ENCODE data around the gene TEPSIN. TPM values are rescaled to one million over a fixed set of nuclear protein-coding genes. Genes with fewer than 3 reads are reported as not detected.

TEPSIN gene
- total RNA-seq, 1 experiment from 2014 or later, result 40.7 TPM

- Mint-ChIP-seq H3K4me3 (no peak overlapping the region), H3K27me3 (ENCODE audit: low read depth) (no peaks in the 10 kb centered on the region), H3K9me3 (no peaks in the 10 kb centered on the region), H3K36me3 (peaks cover 31% of the 10 kb centered on the region), H3K4me1 (no peaks in the 10 kb centered on the region), H3K27ac (no peak overlapping the region)
- ChIA-PET CTCF (no interaction called here), POLR2A (no interaction called here)
- TF ChIP-seq FOXP4 (CRISPR knock-in tag; IDR thresholded peaks at IDR 0.05) (no peak), HMGXB4 (CRISPR knock-in tag; IDR thresholded peaks at IDR 0.05) (no peak), USF2 (CRISPR knock-in tag; IDR thresholded peaks at IDR 0.05) (no peak), TP53 (CRISPR knock-in tag; IDR thresholded peaks at IDR 0.05) (no peak), ZNF138 (CRISPR knock-in tag; conservative IDR thresholded peaks at IDR 0.05) (no peak), ATF1 (CRISPR knock-in tag; IDR thresholded peaks at IDR 0.05) (no peak), ATF3 (CRISPR knock-in tag; conservative IDR thresholded peaks at IDR 0.05) (no peak), SP1 (CRISPR knock-in tag; conservative IDR thresholded peaks at IDR 0.05) (no peak), MYBL2 (CRISPR knock-in tag; IDR thresholded peaks at IDR 0.05) (no peak), TEAD4 (CRISPR knock-in tag; IDR thresholded peaks at IDR 0.05) (no peak), ZNF532 (CRISPR knock-in tag; IDR thresholded peaks at IDR 0.05; ENCODE audit: borderline replicate concordance) (no peak), ELF4 (CRISPR knock-in tag; IDR thresholded peaks at IDR 0.05; ENCODE audit: low read depth) (no peak), ZNF416 (CRISPR knock-in tag; IDR thresholded peaks at IDR 0.05) (no peak), ZNF263 (CRISPR knock-in tag; IDR thresholded peaks at IDR 0.05; ENCODE audit: low read depth) (no peak), PREB (CRISPR knock-in tag; IDR thresholded peaks at IDR 0.05; ENCODE audit: borderline replicate concordance) (no peak), SMAD3 (CRISPR knock-in tag; IDR thresholded peaks at IDR 0.05; ENCODE audit: borderline replicate concordance) (no peak), SOX15 (CRISPR knock-in tag; IDR thresholded peaks at IDR 0.05) (no peak), IRF1 (CRISPR knock-in tag; IDR thresholded peaks at IDR 0.05) (no peak), OVOL2 (CRISPR knock-in tag; IDR thresholded peaks at IDR 0.05; ENCODE audit: borderline replicate concordance) (no peak)
- no peak for DNase-seq (ENCODE audit: low spot score)
- ATAC-seq, result no peak
These were observed 35.6 kb upstream of the TEPSIN start for GRCh38 chr17:81274471-81274855.

Measured in WTC11 (cell line).